Measurements from ENCODE around the gene OR10A7.

DNA sequence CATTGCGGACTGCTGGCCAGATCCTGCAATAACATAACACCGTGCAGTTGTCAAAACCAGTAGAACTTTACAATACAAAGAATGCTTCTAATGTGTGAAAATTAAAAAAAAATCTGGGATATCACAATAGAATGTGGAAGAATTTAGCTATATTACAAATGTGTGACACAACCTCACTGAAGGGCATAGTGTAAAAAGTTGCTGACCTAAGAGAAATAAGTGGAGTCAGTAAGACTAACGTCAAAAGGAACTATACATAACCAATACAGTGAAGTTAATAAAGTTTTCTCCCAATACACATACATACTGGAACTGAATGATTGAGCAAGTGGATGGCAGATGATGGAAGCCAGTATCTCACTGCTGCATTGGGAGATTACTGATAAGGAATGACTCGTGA, 36.0 kb downstream of the OR10A7 start:
- no peak for TF ChIP-seq CTCF (IDR thresholded peaks at IDR 0.05 in 8 of 11, conservative IDR thresholded peaks at IDR 0.05 in 3 of 11)
- TF ChIP-seq POLR2A (IDR thresholded peaks at IDR 0.05): no peak
